ENCODE data around the gene KCNMA1. TPM values are rescaled to one million over a fixed set of nuclear protein-coding genes. Genes with fewer than 3 reads are reported as not detected.

KCNMA1 gene
- total and polyA plus RNA-seq, 3 donors from 2014 or later = 13.6 to 36.1 (median 24.7) TPM

- no peak for DNase-seq
- Histone ChIP-seq H3K27ac (no peak overlapping the region), H3K4me1 (no peaks in the 10 kb centered on the region), H3K4me3 (no peak overlapping the region), H3K27me3 (no peaks in the 10 kb centered on the region), H3K36me3 (ENCODE audit: low read depth, missing control alignments) (no peaks in the 10 kb centered on the region), H3K9me3 (no peaks in the 10 kb centered on the region)
- intact Hi-C loops (cut with DNase I; ENCODE audit: low total_unique reads) = no loop called here
- WGBS, 2 donors = 79 to 81% methylated on average over 9 of the region's 9 CpGs
- TF ChIP-seq, protein P1, sequence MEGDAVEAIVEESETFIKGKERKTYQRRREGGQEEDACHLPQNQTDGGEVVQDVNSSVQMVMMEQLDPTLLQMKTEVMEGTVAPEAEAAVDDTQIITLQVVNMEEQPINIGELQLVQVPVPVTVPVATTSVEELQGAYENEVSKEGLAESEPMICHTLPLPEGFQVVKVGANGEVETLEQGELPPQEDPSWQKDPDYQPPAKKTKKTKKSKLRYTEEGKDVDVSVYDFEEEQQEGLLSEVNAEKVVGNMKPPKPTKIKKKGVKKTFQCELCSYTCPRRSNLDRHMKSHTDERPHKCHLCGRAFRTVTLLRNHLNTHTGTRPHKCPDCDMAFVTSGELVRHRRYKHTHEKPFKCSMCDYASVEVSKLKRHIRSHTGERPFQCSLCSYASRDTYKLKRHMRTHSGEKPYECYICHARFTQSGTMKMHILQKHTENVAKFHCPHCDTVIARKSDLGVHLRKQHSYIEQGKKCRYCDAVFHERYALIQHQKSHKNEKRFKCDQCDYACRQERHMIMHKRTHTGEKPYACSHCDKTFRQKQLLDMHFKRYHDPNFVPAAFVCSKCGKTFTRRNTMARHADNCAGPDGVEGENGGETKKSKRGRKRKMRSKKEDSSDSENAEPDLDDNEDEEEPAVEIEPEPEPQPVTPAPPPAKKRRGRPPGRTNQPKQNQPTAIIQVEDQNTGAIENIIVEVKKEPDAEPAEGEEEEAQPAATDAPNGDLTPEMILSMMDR (IDR thresholded peaks at IDR 0.05) = no peak
- no peak for TF ChIP-seq POLR2A (IDR thresholded peaks at IDR 0.05)
Measured at GRCh38 chr10:76879116-76879913, 758.3 kb downstream of the KCNMA1 start.

- intact Hi-C loops (cut with DNase I; ENCODE audit: low total_unique reads) = no loop called here
- 72 to 78% methylated on average over 3 of the region's 3 CpGs for WGBS, 2 donors
- TF ChIP-seq, protein P1 (IDR thresholded peaks at IDR 0.05) = no peak
- TF ChIP-seq POLR2A (IDR thresholded peaks at IDR 0.05) = no peak
Measured at GRCh38 chr10:76878514-76878913, 759.1 kb downstream of the KCNMA1 start.

DNA sequence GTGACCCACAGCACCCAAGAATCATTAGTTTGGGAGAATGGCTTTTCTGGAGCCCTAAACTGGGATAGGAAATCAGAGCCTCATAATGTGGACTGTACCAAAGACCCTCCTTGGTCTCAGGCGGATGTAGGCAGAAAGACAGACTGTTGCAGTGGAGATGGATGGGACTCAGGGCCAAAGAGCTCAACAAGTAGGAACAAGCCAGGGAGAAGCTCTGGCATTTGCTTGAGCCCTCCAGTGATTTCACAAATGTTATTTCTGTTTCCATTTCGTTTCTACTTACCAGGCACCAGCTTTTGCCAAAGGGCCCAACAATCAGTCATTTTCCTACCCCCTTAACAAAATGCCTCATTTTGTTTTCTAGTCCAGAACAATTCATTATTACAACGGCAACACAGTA, 762.7 kb downstream of the KCNMA1 start:
- H3K27ac ChIP-seq = no peak overlapping the region
- no peak for DNase-seq
- intact Hi-C loops (cut with DNase I; ENCODE audit: low total_unique reads) = no loop called here

More at GRCh38 chr10:76878514-76878913, 759.1 kb downstream of the KCNMA1 start:
- H3K4me3 ChIP-seq = no peak overlapping the region
- no peaks in the 10 kb centered on the region for H3K4me1 ChIP-seq
- H3K9me3 ChIP-seq = no peaks in the 10 kb centered on the region
- no peaks in the 10 kb centered on the region for H3K27me3 ChIP-seq
- H3K36me3 ChIP-seq (ENCODE audit: low read depth, missing control alignments) = no peaks in the 10 kb centered on the region
- no peak for DNase-seq
- no peak overlapping the region for H3K27ac ChIP-seq

GRCh38 chr10:76874176-76874575, 763.4 kb downstream of the KCNMA1 start:
- no peak for DNase-seq
- Histone ChIP-seq H3K36me3 (ENCODE audit: low read depth, missing control alignments) (no peaks in the 10 kb centered on the region), H3K4me1 (no peaks in the 10 kb centered on the region), H3K27ac (no peak overlapping the region), H3K27me3 (no peaks in the 10 kb centered on the region), H3K9me3 (no peaks in the 10 kb centered on the region), H3K4me3 (no peak overlapping the region)
- TF ChIP-seq, protein P1 (IDR thresholded peaks at IDR 0.05) = no peak
- TF ChIP-seq POLR2A (IDR thresholded peaks at IDR 0.05) = no peak
- WGBS, 2 donors = 60 to 68% methylated on average over 1 of the region's 1 CpG
- intact Hi-C loops (cut with DNase I; ENCODE audit: low total_unique reads) = no loop called here

More for the DNA sequence above, 762.7 kb downstream of the KCNMA1 start:
- no peaks in the 10 kb centered on the region for H3K36me3 ChIP-seq (ENCODE audit: low read depth, missing control alignments)
- H3K4me1 ChIP-seq = no peaks in the 10 kb centered on the region
- H3K4me3 ChIP-seq = no peak overlapping the region
- no peak for TF ChIP-seq POLR2A (IDR thresholded peaks at IDR 0.05)
- TF ChIP-seq, protein P1 (IDR thresholded peaks at IDR 0.05) = no peak
- no peaks in the 10 kb centered on the region for H3K9me3 ChIP-seq
- 77 to 86% methylated on average over 3 of the region's 3 CpGs for WGBS, 2 donors
- H3K27me3 ChIP-seq = no peaks in the 10 kb centered on the region
